Astrocyte (in vitro differentiated cells and primary cell): ENCODE measurements around the gene FRMD4A.

Source experiments
- CTCF ChIP-seq: IDR thresholded peaks from 2 replicates; pipeline ENCODE4 v1.5.1; 2011; ENCODE audit warnings: low read depth, mild to moderate bottlenecking, inconsistent platforms, low read length, moderate library complexity; ENCODE audit not compliant: insufficient read depth
- EZH2 ChIP-seq: IDR thresholded peaks from 2 replicates; pipeline ENCODE4 v1.6.1; 2012; ENCODE audit warnings: mild to moderate bottlenecking, low read length, inconsistent platforms; ENCODE audit not compliant: insufficient read depth

GRCh38 chr10:14179251-14179650 lies 151.5 kb downstream of the FRMD4A start:
- no peak for TF ChIP-seq CTCF
- no peak for TF ChIP-seq EZH2
